K562 (cell line): ENCODE measurements around the gene GSG1. TPM values are rescaled to one million over a fixed set of nuclear protein-coding genes. Genes with fewer than 3 reads are reported as not detected.

Experiments used
- ATAC-seq: fragments of 200-7000 bp; cut with Tn5 transposase; 3 replicates; pipeline ENCODE4 v1.9.1; 2020; ENCODE audit warnings: moderate library complexity
- BruUV-seq: library from RNA; stranded (reverse); fragments of 400-500 nt; replicated peaks from 2 replicates; lab custom pipeline; 2021; lab: Mats Ljungman, UMichigan
- CTCF ChIA-PET: fragments of 300-600 bp; formaldehyde crosslinking; extraction: SDS; loops from one replicate; lab custom pipeline; 2021; ENCODE audit warnings: low intra/inter-chr PET ratio; lab: Yijun Ruan, JAX
- POLR2A ChIA-PET: fragments of 300-600, 350-650 bp; sonication (Branson Sonifier 250); formaldehyde crosslinking; extraction: SDS; loops from one replicate; lab custom pipeline; 2021; ENCODE audit warnings: antibody characterized with exemption, inconsistent platforms; lab: Yijun Ruan, JAX
- DNase-seq, 4 experiments: peaks; one replicate each; pipeline versions ENCODE4 v3.0.0 to v3.0.0-alpha.2; 2011 to 2018; ENCODE audit warnings: low spot score in 3 of 4, mixed read lengths in 3 of 4; ENCODE audit errors: extremely low read depth in 1 of 4
- FAIRE-seq: peaks from 2 replicates; lab custom pipeline; 2011; peaks lifted over from hg19 to GRCh38; lab: Jason Lieb, UNC
- H2AFZ ChIP-seq: 2 replicates; pipeline ENCODE4 v1.6.0; 2011; ENCODE audit warnings: low read depth, low read length, control low read depth, inconsistent platforms
- H3K27ac ChIP-seq: fragments of 200-600 bp; 3 replicates; pipeline ENCODE4 v1.8.0; 2011; ENCODE audit warnings: low read depth, mild to moderate bottlenecking, control low read depth, inconsistent platforms, low read length, moderate library complexity, mixed read lengths; ENCODE audit errors: extremely low read depth
- H3K27me3 ChIP-seq, 2 experiments: fragments of 300-600 bp in 1 of 2; 2 replicates in 1 of 2; 3 replicates in 1 of 2; pipeline versions ENCODE4 v1.6.0 to v1.8.0; 2011; ENCODE audit warnings: inconsistent platforms in 2 of 2, low read length in 2 of 2, mild to moderate bottlenecking in 1 of 2, mixed read lengths in 1 of 2, moderate library complexity in 1 of 2; ENCODE audit not compliant: control insufficient read depth in 2 of 2, insufficient read depth in 2 of 2
- H3K36me3 ChIP-seq: fragments of 300-600 bp; 3 replicates; pipeline ENCODE4 v1.8.0; 2011; ENCODE audit warnings: mild to moderate bottlenecking, low read length, inconsistent platforms; ENCODE audit not compliant: control insufficient read depth, insufficient read depth
- H3K4me1 ChIP-seq, 2 experiments: fragments of 200-600 bp in 1 of 2; replicated peaks in 1 of 2; 2 replicates in 1 of 2; 3 replicates in 1 of 2; pipeline versions ENCODE4 v1.5.1 to v1.8.0; 2011; ENCODE audit warnings: inconsistent platforms in 2 of 2, low read length in 2 of 2, mild to moderate bottlenecking in 1 of 2, mixed read lengths in 1 of 2, moderate library complexity in 1 of 2; ENCODE audit not compliant: control insufficient read depth in 2 of 2, insufficient read depth in 2 of 2
- H3K4me2 ChIP-seq: 2 replicates; pipeline ENCODE4 v1.6.1; 2011; ENCODE audit warnings: low read length, control low read depth, inconsistent platforms, mixed read lengths; ENCODE audit not compliant: insufficient read depth
- H3K4me3 ChIP-seq: fragments of 200-600 bp; sonication (generic), shearing (Covaris generic); 2 replicates; pipeline ENCODE4 v1.5.1; 2016; ENCODE audit warnings: control low read depth, inconsistent platforms
- H3K79me2 ChIP-seq: fragments of 200-600 bp; 3 replicates; pipeline ENCODE4 v1.8.0; 2011; ENCODE audit warnings: low read length, inconsistent platforms; ENCODE audit not compliant: control insufficient read depth, insufficient read depth
- H3K9ac ChIP-seq, 2 experiments: 2 replicates each; pipeline versions ENCODE4 v1.6.0 to v1.6.1; 2011; ENCODE audit warnings: low read depth in 2 of 2, low read length in 2 of 2, control low read depth in 1 of 2, inconsistent platforms in 1 of 2, mild to moderate bottlenecking in 1 of 2, mixed read lengths in 1 of 2; ENCODE audit not compliant: insufficient read depth in 1 of 2
- H3K9me1 ChIP-seq: one replicate; pipeline ENCODE4 v1.6.0; 2011; ENCODE audit warnings: inconsistent platforms, mild to moderate bottlenecking, low read length, moderate library complexity; ENCODE audit not compliant: control insufficient read depth, insufficient read depth
- H3K9me3 ChIP-seq: replicated peaks from 2 replicates; pipeline ENCODE4 v1.5.1; 2011; ENCODE audit warnings: low read depth, low read length, inconsistent platforms; ENCODE audit not compliant: control insufficient read depth, insufficient read depth
- H4K20me1 ChIP-seq: replicated peaks from 2 replicates; pipeline ENCODE4 v1.6.1; 2011; ENCODE audit warnings: low read length, inconsistent platforms, mixed read lengths; ENCODE audit not compliant: control insufficient read depth, insufficient read depth
- HNRNPH1 ChIP-seq: fragments of 200-400 bp; formaldehyde crosslinking; optimal IDR thresholded peaks from 2 replicates; pipeline ENCODE3; 2017; ENCODE audit warnings: low read depth, mild to moderate bottlenecking, low read length, moderate library complexity
- MGA ChIP-seq: fragments of 450-650 bp; IDR thresholded peaks from 2 replicates; pipeline ENCODE4 v1.6.1; 2016; ENCODE audit warnings: mild to moderate bottlenecking, moderate library complexity
- WGBS: fragments of 100-300 bp; shearing (Covaris generic); methylation state at CpG from one replicate; pipeline ENCODE4 v1.1.6; 2016; ENCODE audit warnings: low coverage, mixed read lengths; ENCODE audit not compliant: insufficient coverage; ENCODE audit errors: missing lambda C conversion rate; 5-methylcytosine and 5-hydroxymethylcytosine counted together
- in situ Hi-C: fragments of 300-500 bp; cut with MboI; formaldehyde crosslinking; loops from 4 replicates; pipeline ENCODE4 v1.15.0; 2018; ENCODE audit warnings: inconsistent platforms, mixed read lengths
- intact Hi-C: fragments of 100-400 bp; cut with micrococcal nuclease; formaldehyde crosslinking; loops from 2 replicates; pipeline ENCODE4 v1.14.2; 2022
- polyA plus RNA-seq, 8 experiments: library from polyadenylated mRNA; depleted of rRNA in 4 of 8; stranded (reverse) in 5 of 8; unstranded in 3 of 8; fragments of >200 nt; fragmentation: Nextera tagmentation in 2 of 8; fragmentation: Illumina TruSeq in 1 of 8; extraction: Ambion mirVana in 2 of 8; extraction: Trizol in 1 of 8; gene quantifications; 2 replicates each; pipeline versions ENCODE4 v1.2.1 to v1.2.3, GENCODE V29; 2011 to 2014; ENCODE audit warnings: inconsistent platforms in 1 of 8, missing spikeins in 1 of 8
- total RNA-seq, 7 experiments: library from RNA; depleted of rRNA in 6 of 7; stranded (reverse); fragments of >200 nt in 6 of 7; fragmentation: Illumina TruSeq in 2 of 7; extraction: Trizol in 2 of 7; gene quantifications; 2 replicates each; pipeline versions ENCODE4 v1.2.1 to v1.2.3, GENCODE V29; 2011 to 2021; ENCODE audit warnings: low replicate concordance in 1 of 7
- TF ChIP-seq, protein P1 (sequence below): fragments of 250-450 bp; sonication (Bioruptor Pico); IDR thresholded peaks from 2 replicates; pipeline ENCODE4 v1.4.0; 2020; ENCODE audit warnings: mild to moderate bottlenecking

The GSG1 gene
- total and polyA plus RNA-seq, 9 of the 15 experiments (the other 6 are each of a cell fraction or from before 2014, with no cell fraction given): not detected

GRCh38 chr12:13093191-13093847 is 10.1 kb downstream of the GSG1 start:
- 0% methylated on average over 5 of the region's 7 CpGs for WGBS
- BruUV-seq: no TSS peak
- no peak overlapping the region for H3K4me3 ChIP-seq
- no peaks in the 10 kb centered on the region for H3K79me2 ChIP-seq
- no peaks in the 10 kb centered on the region for H3K36me3 ChIP-seq
- peaks cover 8 to 46% of the 10 kb centered on the region in 2 experiments; a peak in 3 of 5 replicates for H3K27me3 ChIP-seq
- ATAC-seq (no peak), FAIRE-seq (no peak), DNase-seq (no peak)
- H3K9me3 ChIP-seq: no peaks in the 10 kb centered on the region
- no peak overlapping the region for H3K27ac ChIP-seq
- no peaks in the 10 kb centered on the region for H3K9me1 ChIP-seq
- no peaks in the 10 kb centered on the region; a peak in 1 of 5 replicates for H3K4me1 ChIP-seq
- H2AFZ ChIP-seq: no peak overlapping the region
- no peaks in the 10 kb centered on the region for H4K20me1 ChIP-seq
- intact Hi-C loops: loop anchor here (10.0 kb wide), 1 partner anchor 179 kb away; no protein-coding TSS in a partner anchor
- POLR2A ChIA-PET: no interaction called here
- no peak overlapping the region; a peak in 1 of 4 replicates for H3K9ac ChIP-seq
- TF ChIP-seq MGA (no peak), HNRNPH1 (no peak)
- TF ChIP-seq, protein P1, sequence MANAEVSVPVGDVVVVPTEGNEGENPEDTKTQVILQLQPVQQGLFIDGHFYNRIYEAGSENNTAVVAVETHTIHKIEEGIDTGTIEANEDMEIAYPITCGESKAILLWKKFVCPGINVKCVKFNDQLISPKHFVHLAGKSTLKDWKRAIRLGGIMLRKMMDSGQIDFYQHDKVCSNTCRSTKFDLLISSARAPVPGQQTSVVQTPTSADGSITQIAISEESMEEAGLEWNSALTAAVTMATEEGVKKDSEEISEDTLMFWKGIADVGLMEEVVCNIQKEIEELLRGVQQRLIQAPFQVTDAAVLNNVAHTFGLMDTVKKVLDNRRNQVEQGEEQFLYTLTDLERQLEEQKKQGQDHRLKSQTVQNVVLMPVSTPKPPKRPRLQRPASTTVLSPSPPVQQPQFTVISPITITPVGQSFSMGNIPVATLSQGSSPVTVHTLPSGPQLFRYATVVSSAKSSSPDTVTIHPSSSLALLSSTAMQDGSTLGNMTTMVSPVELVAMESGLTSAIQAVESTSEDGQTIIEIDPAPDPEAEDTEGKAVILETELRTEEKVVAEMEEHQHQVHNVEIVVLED (CRISPR knock-in tag): no peak
- no peak overlapping the region for H3K4me2 ChIP-seq
- in situ Hi-C loops: no loop called here
- CTCF ChIA-PET: no interaction called here
